Colon (tissue), 2 donors: ENCODE results near the gene SIVA1.
A peak's percentile ranks its signal among the peaks of the same experiment; 100 is the strongest.

Experiments
- FAIRE-seq: peaks from 2 replicates; lab custom pipeline; 2012; peaks lifted over from hg19 to GRCh38; lab: Jason Lieb, UNC
- donor health status: control.
- donor health status: control.

Gene SIVA1

GRCh38 chr14:104752735-104753527 is at the start of gene SIVA1:
Gene SIVA1, plus strand, starts transcription at chr14:104753147. Its CDS starts 55 bp downstream, at chr14:104753202.
- peak; percentile 28 for FAIRE-seq

- no peak for FAIRE-seq
Measured at GRCh38 chr14:104703269-104703668, 49.7 kb upstream of the SIVA1 start.

GRCh38 chr14:104704252-104704651 is 48.7 kb upstream of the SIVA1 start:
- FAIRE-seq: no peak

GRCh38 chr14:104705340-104706047 is 47.5 kb upstream of the SIVA1 start:
- no peak for FAIRE-seq

- FAIRE-seq: no peak
Measured at GRCh38 chr14:104706733-104707607, 46.0 kb upstream of the SIVA1 start.

- FAIRE-seq: no peak
Measured at GRCh38 chr14:104707608-104708595, 45.0 kb upstream of the SIVA1 start.

GRCh38 chr14:104708606-104709268 is 44.2 kb upstream of the SIVA1 start:
- FAIRE-seq: no peak

GRCh38 chr14:104709387-104710039 is 43.4 kb upstream of the SIVA1 start:
- no peak for FAIRE-seq

GRCh38 chr14:104710071-104710735 is 42.7 kb upstream of the SIVA1 start:
- FAIRE-seq: no peak

GRCh38 chr14:104712881-104713734 is 39.8 kb upstream of the SIVA1 start:
- no peak for FAIRE-seq

GRCh38 chr14:104714066-104714465 is 38.9 kb upstream of the SIVA1 start:
- no peak for FAIRE-seq

GRCh38 chr14:104714681-104715080 is 38.3 kb upstream of the SIVA1 start:
- FAIRE-seq: no peak

- FAIRE-seq: no peak
Measured at GRCh38 chr14:104715416-104715815, 37.5 kb upstream of the SIVA1 start.

- FAIRE-seq: no peak
Measured at GRCh38 chr14:104715871-104716270, 37.1 kb upstream of the SIVA1 start.

GRCh38 chr14:104717137-104717536 is 35.8 kb upstream of the SIVA1 start:
- FAIRE-seq: no peak

GRCh38 chr14:104717646-104718045 is 35.3 kb upstream of the SIVA1 start:
- no peak for FAIRE-seq

GRCh38 chr14:104718147-104718546 is 34.8 kb upstream of the SIVA1 start:
- FAIRE-seq: no peak

- FAIRE-seq: no peak
Measured at GRCh38 chr14:104718871-104719270, 34.1 kb upstream of the SIVA1 start.

GRCh38 chr14:104719343-104719742 is 33.6 kb upstream of the SIVA1 start:
- FAIRE-seq: no peak
